Measurements from ENCODE around the gene TRDN.
"Not testable (repeated sequence)": the region's sequence is repeated elsewhere in the genome, so short reads cannot be mapped to it uniquely, and the experiment has no call there.

TRDN gene

GRCh38 chr6:123562677-123563076, 74.1 kb downstream of the TRDN start:
- no peak for DNase-seq

GRCh38 chr6:123562264-123562663, 74.5 kb downstream of the TRDN start:
- no peak for DNase-seq

GRCh38 chr6:123559816-123560215, 76.9 kb downstream of the TRDN start:
- not testable (repeated sequence) for DNase-seq

- not testable (repeated sequence) for DNase-seq
Measured at GRCh38 chr6:123557474-123557873, 79.3 kb downstream of the TRDN start.

- DNase-seq: no peak
Measured at GRCh38 chr6:123551939-123552707, 84.6 kb downstream of the TRDN start.

- DNase-seq: no peak
Measured at GRCh38 chr6:123550052-123550617, 86.6 kb downstream of the TRDN start.

- DNase-seq: no peak
Measured at GRCh38 chr6:123549476-123549875, 87.3 kb downstream of the TRDN start.

- DNase-seq: no peak
Measured at GRCh38 chr6:123547216-123547978, 89.4 kb downstream of the TRDN start.

- no peak for DNase-seq
Measured at GRCh38 chr6:123546537-123546936, 90.2 kb downstream of the TRDN start.

- no peak for DNase-seq
Measured at GRCh38 chr6:123541462-123541861, 95.3 kb downstream of the TRDN start.

GRCh38 chr6:123533862-123534648, 102.7 kb downstream of the TRDN start:
- DNase-seq: no peak

GRCh38 chr6:123529843-123530242, 106.9 kb downstream of the TRDN start:
- no peak for DNase-seq

GRCh38 chr6:123529058-123529457, 107.7 kb downstream of the TRDN start:
- DNase-seq: no peak

GRCh38 chr6:123527406-123527805, 109.3 kb downstream of the TRDN start:
- no peak for DNase-seq

GRCh38 chr6:123526128-123526527, 110.6 kb downstream of the TRDN start:
- no peak for DNase-seq

- DNase-seq: no peak
Measured at GRCh38 chr6:123524781-123525180, 112.0 kb downstream of the TRDN start.

- no peak for DNase-seq
Measured at GRCh38 chr6:123520217-123520616, 116.5 kb downstream of the TRDN start.

GRCh38 chr6:123519189-123519505, 117.6 kb downstream of the TRDN start:
- peak in 38 of 56 donors; percentile 1 to 63 (median 22) for DNase-seq

GRCh38 chr6:123518441-123519188, 118.1 kb downstream of the TRDN start:
- DNase-seq: peak in 2 of 56 donors; percentile 13 to 38

- DNase-seq: no peak
Measured at GRCh38 chr6:123515715-123516114, 121.0 kb downstream of the TRDN start.

GRCh38 chr6:123509112-123509511, 127.6 kb downstream of the TRDN start:
- no peak for DNase-seq
